Glutamatergic neuron (in vitro differentiated cells): ENCODE measurements around the gene ZNF324. TPM values are rescaled to one million over a fixed set of nuclear protein-coding genes. Genes with fewer than 3 reads are reported as not detected.

Experiments used
- DNase-seq: peaks from one replicate; pipeline ENCODE4 v3.0.0; 2022
- H3K27ac Mint-ChIP-seq: one replicate; pipeline ENCODE4 v1.8.0; 2020; ENCODE audit warnings: mild to moderate bottlenecking, mixed read lengths, inconsistent platforms; ENCODE audit not compliant: unreplicated experiment
- H3K27me3 Mint-ChIP-seq: one replicate; pipeline ENCODE4 v1.8.0; 2020; ENCODE audit warnings: mild to moderate bottlenecking, moderate library complexity, mixed read lengths, inconsistent platforms; ENCODE audit not compliant: unreplicated experiment
- H3K36me3 Mint-ChIP-seq: one replicate; pipeline ENCODE4 v1.8.0; 2020; ENCODE audit warnings: mild to moderate bottlenecking, mixed read lengths, inconsistent platforms; ENCODE audit not compliant: unreplicated experiment
- H3K4me1 Mint-ChIP-seq: one replicate; pipeline ENCODE4 v1.8.0; 2020; ENCODE audit warnings: mild to moderate bottlenecking, low read depth, mixed read lengths, inconsistent platforms; ENCODE audit not compliant: unreplicated experiment
- H3K4me3 Mint-ChIP-seq: one replicate; pipeline ENCODE4 v1.8.0; 2020; ENCODE audit warnings: mild to moderate bottlenecking, mixed read lengths, inconsistent platforms; ENCODE audit not compliant: unreplicated experiment
- H3K9me3 Mint-ChIP-seq: one replicate; pipeline ENCODE4 v1.8.0; 2020; ENCODE audit warnings: mild to moderate bottlenecking, moderate library complexity, mixed read lengths, inconsistent platforms; ENCODE audit not compliant: unreplicated experiment
- CTCF ChIP-seq: fragments of 200-600 bp; sonication (generic); IDR thresholded peaks from one replicate; pipeline ENCODE4 v1.5.0; 2021; ENCODE audit not compliant: partially characterized antibody, unreplicated experiment
- total RNA-seq: library from RNA; stranded (reverse); fragmentation: NEBNext Ultra II Directional; extraction: Animal tissue kit (Norgen Biotek cat#: 25700); gene quantifications from one replicate; pipeline ENCODE4 v1.2.1, GENCODE V29; 2021; ENCODE audit not compliant: unreplicated experiment

Gene ZNF324
- total RNA-seq, 1 donor from 2014 or later: 15.8 TPM

GRCh38 chr19:58451358-58452101, 15.3 kb upstream of the ZNF324 start, which contains the start of gene ZNF324B:
Gene ZNF324B (plus strand): TSS chr19:58451622. CDS start chr19:58453702, 2,080 bp downstream.
- Mint-ChIP-seq H3K9me3 (peaks cover 24% of the 10 kb centered on the region), H3K36me3 (peaks cover 19% of the 10 kb centered on the region), H3K4me3 (peak within 1 kb of the TSS; percentile 89), H3K27ac (peak within 1 kb of the TSS; percentile 56), H3K4me1 (peaks cover 9% of the 10 kb centered on the region), H3K27me3 (peaks cover 14% of the 10 kb centered on the region)
- no peak for TF ChIP-seq CTCF
- DNase-seq: peak; percentile 96

DNA sequence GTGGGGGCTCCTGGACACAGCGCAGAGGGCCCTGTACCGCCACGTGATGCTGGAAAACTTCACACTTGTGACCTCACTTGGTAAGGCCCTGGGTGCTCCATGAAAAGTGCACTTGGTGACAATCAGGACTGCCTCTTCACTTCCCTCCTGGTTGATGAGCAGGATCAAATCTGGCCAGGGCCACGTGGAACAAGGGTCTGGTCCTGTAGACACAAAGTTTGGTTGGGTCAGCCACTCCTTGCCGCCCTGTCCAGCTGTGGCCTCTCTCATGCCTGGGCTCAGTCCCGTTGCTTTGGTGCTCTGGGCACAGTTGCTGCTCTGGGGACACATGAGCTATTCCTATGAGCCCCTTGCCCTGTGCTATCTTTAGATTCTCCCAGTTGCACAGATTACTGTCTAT, 13.1 kb upstream of the ZNF324 start:
- Mint-ChIP-seq H3K36me3 (peaks cover 12% of the 10 kb centered on the region), H3K4me1 (peaks cover 9% of the 10 kb centered on the region), H3K27me3 (peaks cover 16% of the 10 kb centered on the region), H3K4me3 (no peak overlapping the region), H3K27ac (no peak overlapping the region), H3K9me3 (peaks cover 21% of the 10 kb centered on the region)
- DNase-seq: no peak
- no peak for TF ChIP-seq CTCF

- TF ChIP-seq CTCF: no peak
- H3K4me3 Mint-ChIP-seq: no peak overlapping the region
- no peak overlapping the region for H3K27ac Mint-ChIP-seq
- H3K36me3 Mint-ChIP-seq: peaks cover 8% of the 10 kb centered on the region
- DNase-seq: no peak
- H3K4me1 Mint-ChIP-seq: peaks cover 9% of the 10 kb centered on the region
- H3K9me3 Mint-ChIP-seq: peaks cover 15% of the 10 kb centered on the region
- peaks cover 16% of the 10 kb centered on the region for H3K27me3 Mint-ChIP-seq
These were observed 11.6 kb upstream of the ZNF324 start for GRCh38 chr19:58455306-58455705.

DNA sequence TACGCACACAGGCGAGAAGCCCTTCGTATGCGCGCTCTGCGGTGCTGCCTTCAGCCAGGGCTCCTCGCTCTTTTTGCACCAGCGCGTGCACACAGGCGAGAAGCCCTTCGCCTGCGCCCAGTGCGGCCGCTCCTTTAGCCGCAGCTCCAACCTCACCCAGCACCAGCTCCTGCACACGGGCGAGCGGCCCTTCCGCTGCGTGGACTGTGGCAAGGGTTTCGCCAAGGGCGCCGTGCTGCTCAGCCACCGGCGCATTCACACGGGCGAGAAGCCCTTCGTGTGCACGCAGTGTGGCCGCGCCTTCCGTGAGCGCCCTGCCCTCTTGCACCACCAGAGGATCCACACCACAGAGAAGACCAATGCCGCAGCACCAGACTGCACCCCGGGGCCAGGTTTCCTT, 10.8 kb upstream of the ZNF324 start:
- Mint-ChIP-seq H3K4me3 (no peak overlapping the region), H3K4me1 (peaks cover 6% of the 10 kb centered on the region), H3K27me3 (peaks cover 10% of the 10 kb centered on the region), H3K27ac (no peak overlapping the region), H3K36me3 (peaks cover 4% of the 10 kb centered on the region), H3K9me3 (peaks cover 9% of the 10 kb centered on the region)
- TF ChIP-seq CTCF: no peak
- no peak for DNase-seq

GRCh38 chr19:58460039-58460438, 6.8 kb upstream of the ZNF324 start:
- no peak for DNase-seq
- Mint-ChIP-seq H3K9me3 (peaks cover 2% of the 10 kb centered on the region), H3K4me3 (no peak overlapping the region), H3K36me3 (no peaks in the 10 kb centered on the region), H3K4me1 (no peaks in the 10 kb centered on the region), H3K27ac (no peak overlapping the region), H3K27me3 (peaks cover 5% of the 10 kb centered on the region)
- TF ChIP-seq CTCF: no peak
